KMS-11 (cell line): ENCODE measurements around the gene AGBL3.

Experiments
- H2AFZ ChIP-seq: fragments of 200-600 bp; sonication (generic); 2 replicates; pipeline ENCODE4 v1.6.1; 2016; ENCODE audit warnings: antibody characterized with exemption, mixed run types, low read depth
- H3K27ac ChIP-seq: fragments of 200-600 bp; sonication (generic); 2 replicates; pipeline ENCODE4 v1.6.1; 2016; ENCODE audit warnings: mild to moderate bottlenecking, mixed run types
- H3K27me3 ChIP-seq: fragments of 200-600 bp; sonication (generic); 2 replicates; pipeline ENCODE4 v1.6.1; 2017; ENCODE audit warnings: mild to moderate bottlenecking, low read depth, mixed run types, moderate library complexity; ENCODE audit not compliant: insufficient read depth
- H3K36me3 ChIP-seq: fragments of 200-600 bp; sonication (generic); 2 replicates; pipeline ENCODE4 v1.6.1; 2017; ENCODE audit warnings: mild to moderate bottlenecking, mixed run types; ENCODE audit not compliant: insufficient read depth
- H3K4me1 ChIP-seq: fragments of 200-600 bp; sonication (generic); 2 replicates; pipeline ENCODE4 v1.6.1; 2016; ENCODE audit warnings: mild to moderate bottlenecking, low read depth, mixed run types; ENCODE audit not compliant: poor library complexity, severe bottlenecking
- H3K4me2 ChIP-seq: fragments of 200-600 bp; sonication (generic); 2 replicates; pipeline ENCODE4 v1.7.0; 2016; ENCODE audit warnings: mild to moderate bottlenecking, mixed run types
- H3K4me3 ChIP-seq: fragments of 200-600 bp; sonication (generic); IDR thresholded peaks from 2 replicates; pipeline ENCODE4 v1.6.1; 2017; ENCODE audit warnings: low read depth, low read length, mixed read lengths; ENCODE audit not compliant: insufficient read depth
- H3K79me2 ChIP-seq: fragments of 200-600 bp; sonication (generic); 2 replicates; pipeline ENCODE4 v1.6.1; 2016; ENCODE audit warnings: low read depth, mixed run types; ENCODE audit not compliant: insufficient read depth
- H3K9ac ChIP-seq: fragments of 200-600 bp; sonication (generic); 2 replicates; pipeline ENCODE4 v1.6.1; 2016; ENCODE audit warnings: mild to moderate bottlenecking, mixed run types
- H4K20me1 ChIP-seq: fragments of 200-600 bp; sonication (generic); 2 replicates; pipeline ENCODE4 v1.6.1; 2016; ENCODE audit warnings: mild to moderate bottlenecking, mixed run types; ENCODE audit not compliant: insufficient read depth
- CTCF ChIP-seq: fragments of 200-600 bp; sonication (generic); conservative IDR thresholded peaks from 2 replicates; pipeline ENCODE4 v1.6.1; 2017; ENCODE audit warnings: low read depth, mild to moderate bottlenecking, antibody characterized with exemption, low read length, moderate library complexity, mixed read lengths

The AGBL3 gene

DNA sequence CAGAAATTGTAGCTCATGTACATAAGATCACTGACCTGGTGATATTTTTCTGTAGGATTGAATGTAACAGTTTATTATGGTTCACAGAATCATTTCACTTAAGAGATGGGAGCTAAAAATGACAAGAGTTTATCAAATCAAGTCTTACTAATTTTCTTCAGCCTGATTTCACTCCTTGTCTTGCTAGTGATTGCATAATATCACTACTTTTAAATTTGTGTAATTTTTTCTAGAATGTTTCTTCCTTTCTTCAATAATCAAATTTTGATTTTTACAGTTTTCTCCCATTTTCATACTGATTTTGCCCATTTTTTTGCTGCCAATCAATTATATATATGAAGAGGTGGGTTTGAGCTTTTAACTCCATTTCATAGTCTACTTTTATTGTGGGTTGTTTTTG, 92.8 kb downstream of the AGBL3 start:
- no peak for TF ChIP-seq CTCF
- Histone ChIP-seq H3K9ac (no peak overlapping the region), H3K79me2 (no peaks in the 10 kb centered on the region), H2AFZ (no peak overlapping the region), H4K20me1 (no peaks in the 10 kb centered on the region), H3K27me3 (no peaks in the 10 kb centered on the region), H3K4me1 (no peaks in the 10 kb centered on the region), H3K27ac (no peak overlapping the region), H3K4me3 (no peak overlapping the region), H3K36me3 (no peaks in the 10 kb centered on the region; the same call in 1 of the 2 replicates), H3K4me2 (no peak overlapping the region)

DNA sequence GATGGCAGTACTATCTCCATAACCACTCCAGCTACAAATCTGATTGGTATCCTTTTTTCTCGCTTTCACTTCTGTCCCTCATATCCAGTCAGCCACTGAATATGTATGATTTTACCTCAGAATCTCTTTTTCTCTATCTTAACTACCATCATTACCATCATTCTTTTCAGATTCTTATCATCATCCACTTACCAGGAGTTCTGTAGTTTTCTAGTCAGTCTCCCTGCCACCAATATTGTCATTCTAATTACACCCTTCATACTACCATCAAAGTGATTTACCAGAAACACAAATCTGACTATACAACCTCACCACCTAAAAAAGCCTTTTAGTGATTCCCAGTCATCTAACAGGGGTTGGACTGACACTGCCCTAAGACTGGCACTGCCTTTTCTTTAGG, 96.7 kb downstream of the AGBL3 start:
- Histone ChIP-seq H3K9ac (no peak overlapping the region), H3K4me1 (no peaks in the 10 kb centered on the region), H3K27ac (no peak overlapping the region), H2AFZ (no peak overlapping the region), H4K20me1 (no peaks in the 10 kb centered on the region), H3K4me3 (no peak overlapping the region), H3K4me2 (no peak overlapping the region), H3K36me3 (no peaks in the 10 kb centered on the region; the same call in 1 of the 2 replicates), H3K27me3 (no peaks in the 10 kb centered on the region), H3K79me2 (no peaks in the 10 kb centered on the region)
- TF ChIP-seq CTCF: no peak

- no peak overlapping the region for H3K27ac ChIP-seq
- no peaks in the 10 kb centered on the region for H3K4me1 ChIP-seq
- no peaks in the 10 kb centered on the region for H3K79me2 ChIP-seq
- no peaks in the 10 kb centered on the region for H3K27me3 ChIP-seq
- no peaks in the 10 kb centered on the region for H3K36me3 ChIP-seq
- H3K4me3 ChIP-seq: no peak overlapping the region
- no peak for TF ChIP-seq CTCF
- H4K20me1 ChIP-seq: no peaks in the 10 kb centered on the region
- no peak overlapping the region for H3K4me2 ChIP-seq
- no peak overlapping the region for H2AFZ ChIP-seq
- H3K9ac ChIP-seq: no peak overlapping the region
Measured at GRCh38 chr7:135088566-135088965, 102.3 kb downstream of the AGBL3 start.

- Histone ChIP-seq H3K79me2 (no peaks in the 10 kb centered on the region), H4K20me1 (no peaks in the 10 kb centered on the region), H3K36me3 (no peaks in the 10 kb centered on the region), H3K4me3 (no peak overlapping the region), H3K27me3 (no peaks in the 10 kb centered on the region), H3K9ac (no peak overlapping the region), H3K4me2 (no peak overlapping the region), H3K4me1 (no peaks in the 10 kb centered on the region), H2AFZ (no peak overlapping the region), H3K27ac (no peak overlapping the region)
- TF ChIP-seq CTCF: no peak
Measured at GRCh38 chr7:135091717-135092116, 105.4 kb downstream of the AGBL3 start.
